Epithelial cell of proximal tubule (primary cell): ENCODE results near the gene TRDMT1. TPM values are rescaled to one million over a fixed set of nuclear protein-coding genes. Genes with fewer than 3 reads are reported as not detected.

ENCODE experiments used
- DNase-seq: peaks from one replicate; pipeline ENCODE4 v3.0.0-alpha.2; 2011; ENCODE audit warnings: low read depth
- H3K4me3 ChIP-seq: 2 replicates; pipeline ENCODE4 v1.5.1; 2011; ENCODE audit warnings: low read depth, mild to moderate bottlenecking, low read length
- total RNA-seq: library from RNA; depleted of rRNA; stranded (reverse); fragments of >200 nt; gene quantifications from 2 replicates; pipeline ENCODE4 v1.2.3, GENCODE V29; 2015
- TF ChIP-seq, protein P1 (sequence below): conservative IDR thresholded peaks from 2 replicates; pipeline ENCODE4 v1.5.1; 2012; ENCODE audit warnings: low read depth, mild to moderate bottlenecking, low read length

TRDMT1 gene, protein sequence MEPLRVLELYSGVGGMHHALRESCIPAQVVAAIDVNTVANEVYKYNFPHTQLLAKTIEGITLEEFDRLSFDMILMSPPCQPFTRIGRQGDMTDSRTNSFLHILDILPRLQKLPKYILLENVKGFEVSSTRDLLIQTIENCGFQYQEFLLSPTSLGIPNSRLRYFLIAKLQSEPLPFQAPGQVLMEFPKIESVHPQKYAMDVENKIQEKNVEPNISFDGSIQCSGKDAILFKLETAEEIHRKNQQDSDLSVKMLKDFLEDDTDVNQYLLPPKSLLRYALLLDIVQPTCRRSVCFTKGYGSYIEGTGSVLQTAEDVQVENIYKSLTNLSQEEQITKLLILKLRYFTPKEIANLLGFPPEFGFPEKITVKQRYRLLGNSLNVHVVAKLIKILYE
- total RNA-seq, result 3.1 and 4.6 TPM in 2 replicates

DNA sequence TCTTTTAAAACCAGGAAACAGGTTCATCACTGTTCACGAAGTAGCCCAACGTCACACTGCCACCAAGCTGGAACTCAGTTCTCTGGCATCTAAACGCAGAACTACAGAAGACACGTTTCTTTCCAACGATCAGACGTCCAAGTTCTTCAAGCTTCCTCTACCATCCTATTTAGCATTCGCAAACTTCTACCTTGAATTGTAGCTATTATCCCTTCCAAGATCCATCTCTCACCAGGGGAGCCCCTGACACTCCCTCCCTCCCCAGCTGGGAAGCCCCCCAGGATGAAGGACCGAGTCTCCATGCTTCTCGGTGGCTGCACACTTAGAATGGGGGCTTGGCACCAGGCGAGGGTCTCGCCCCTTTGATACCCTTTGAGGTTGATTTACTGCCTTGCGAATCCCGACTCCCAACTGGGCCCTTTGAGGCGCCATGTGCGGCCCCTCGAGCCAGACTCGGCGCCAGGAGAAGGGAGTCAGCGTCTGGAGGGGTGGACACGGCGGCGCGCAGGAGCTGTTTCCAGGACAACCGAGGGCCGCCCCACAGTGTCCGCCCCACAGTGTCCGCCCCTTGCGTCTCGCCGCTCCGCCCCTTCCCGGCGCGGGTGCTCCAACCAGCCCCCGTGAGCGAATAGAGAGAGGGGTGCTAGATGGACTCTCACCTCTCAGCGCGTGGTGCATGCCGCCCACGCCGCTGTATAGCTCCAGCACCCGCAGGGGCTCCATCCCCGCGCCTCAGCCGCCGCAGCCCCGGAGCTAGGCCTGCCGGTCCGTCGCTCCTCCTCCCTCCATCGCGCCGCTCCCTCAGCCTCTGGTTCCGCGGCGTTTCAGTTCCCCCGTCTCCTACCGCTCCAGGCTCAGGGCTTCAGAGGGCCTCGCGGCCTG, at the start of gene TRDMT1:
Gene TRDMT1, minus strand, starts transcription at position 761 of the 882 bp plus-strand sequence. Its CDS starts 38 bp downstream, at position 723.
- DNase-seq, result no peak
- TF ChIP-seq, protein P1, sequence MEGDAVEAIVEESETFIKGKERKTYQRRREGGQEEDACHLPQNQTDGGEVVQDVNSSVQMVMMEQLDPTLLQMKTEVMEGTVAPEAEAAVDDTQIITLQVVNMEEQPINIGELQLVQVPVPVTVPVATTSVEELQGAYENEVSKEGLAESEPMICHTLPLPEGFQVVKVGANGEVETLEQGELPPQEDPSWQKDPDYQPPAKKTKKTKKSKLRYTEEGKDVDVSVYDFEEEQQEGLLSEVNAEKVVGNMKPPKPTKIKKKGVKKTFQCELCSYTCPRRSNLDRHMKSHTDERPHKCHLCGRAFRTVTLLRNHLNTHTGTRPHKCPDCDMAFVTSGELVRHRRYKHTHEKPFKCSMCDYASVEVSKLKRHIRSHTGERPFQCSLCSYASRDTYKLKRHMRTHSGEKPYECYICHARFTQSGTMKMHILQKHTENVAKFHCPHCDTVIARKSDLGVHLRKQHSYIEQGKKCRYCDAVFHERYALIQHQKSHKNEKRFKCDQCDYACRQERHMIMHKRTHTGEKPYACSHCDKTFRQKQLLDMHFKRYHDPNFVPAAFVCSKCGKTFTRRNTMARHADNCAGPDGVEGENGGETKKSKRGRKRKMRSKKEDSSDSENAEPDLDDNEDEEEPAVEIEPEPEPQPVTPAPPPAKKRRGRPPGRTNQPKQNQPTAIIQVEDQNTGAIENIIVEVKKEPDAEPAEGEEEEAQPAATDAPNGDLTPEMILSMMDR, result no peak
- H3K4me3 ChIP-seq, result peak within 1 kb of the TSS; percentile 68

DNA sequence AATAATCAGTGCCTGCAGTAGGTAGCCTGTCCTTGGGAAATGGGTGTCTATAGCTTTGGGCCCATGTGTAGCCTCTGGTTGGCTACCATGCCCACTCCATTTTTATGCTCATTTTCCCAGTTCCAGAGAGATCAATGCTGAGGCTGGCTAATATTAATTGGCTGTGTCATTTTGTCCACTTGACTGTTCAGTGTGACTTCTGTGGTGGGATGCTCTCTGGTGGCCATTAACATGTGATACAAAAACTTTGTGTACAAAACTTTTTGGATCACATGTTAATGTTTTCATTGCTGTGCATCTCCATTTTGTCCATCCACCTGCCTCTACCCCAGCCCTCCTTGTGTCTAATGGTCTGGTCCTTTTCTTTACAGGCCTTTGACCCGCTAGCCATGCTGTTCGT, 49.3 kb upstream of the TRDMT1 start:
- no peak for DNase-seq
- H3K4me3 ChIP-seq, result no peak overlapping the region
- TF ChIP-seq, protein P1, result no peak

DNA sequence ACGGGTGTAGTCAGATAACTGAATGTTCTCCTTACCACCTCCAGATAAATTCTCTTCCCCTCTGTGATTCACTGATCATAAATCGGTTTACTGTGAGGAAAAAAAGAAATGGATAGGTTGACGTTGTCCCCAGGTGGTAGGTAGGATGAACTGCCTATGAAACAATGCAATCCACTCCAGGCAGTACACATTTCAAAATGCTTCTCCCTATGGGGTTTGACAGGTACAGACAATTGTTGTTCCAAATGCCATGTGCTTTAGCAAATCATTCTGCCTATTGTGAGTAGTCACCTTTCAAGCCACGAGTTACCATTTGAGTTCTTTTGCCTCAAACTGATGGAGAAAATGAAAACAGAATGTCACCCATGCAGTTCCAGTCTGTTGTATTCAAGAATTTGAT, 48.3 kb upstream of the TRDMT1 start:
- DNase-seq, result no peak
- H3K4me3 ChIP-seq, result no peak overlapping the region
- TF ChIP-seq, protein P1, result peak; percentile 65

DNA sequence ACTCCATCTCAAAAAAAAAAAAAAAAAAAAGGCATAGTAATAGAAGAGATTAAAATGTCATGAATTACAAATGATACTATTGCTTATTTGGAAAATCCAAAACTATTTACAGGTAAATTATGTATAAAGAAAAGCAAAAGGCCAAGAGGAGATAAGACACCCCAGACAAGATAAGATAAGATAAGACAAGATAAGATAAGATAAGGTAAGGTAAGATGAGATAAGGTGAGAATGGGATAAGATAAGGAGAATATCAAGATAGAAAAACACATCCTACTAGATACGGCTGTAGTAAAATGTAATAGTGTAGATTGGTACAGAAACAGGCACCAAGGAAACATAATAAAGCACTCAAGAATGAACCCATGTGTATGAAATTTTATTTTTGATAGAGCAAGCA, 47.5 kb upstream of the TRDMT1 start:
- H3K4me3 ChIP-seq, result no peak overlapping the region
- TF ChIP-seq, protein P1, result no peak
- DNase-seq, result no peak

DNA sequence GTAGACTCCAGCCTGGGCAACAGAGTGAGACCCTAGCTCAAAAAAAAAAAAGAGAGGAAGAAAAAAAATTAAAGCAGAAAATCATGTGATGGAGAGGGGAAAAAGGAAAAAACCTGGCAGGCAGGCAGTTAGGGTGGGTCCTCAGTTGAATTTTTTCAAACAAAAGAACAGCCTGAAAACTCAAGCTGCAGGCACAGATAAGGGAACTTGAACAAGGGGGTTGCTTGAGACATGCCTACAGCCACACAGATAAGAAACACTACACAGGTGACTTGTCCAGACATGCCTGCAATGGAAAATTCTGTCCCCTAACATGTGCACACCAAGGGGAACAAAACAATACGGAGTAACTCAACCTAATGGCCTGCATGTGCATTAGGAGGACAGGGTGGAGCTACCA, 45.7 kb upstream of the TRDMT1 start:
- no peak overlapping the region for H3K4me3 ChIP-seq
- TF ChIP-seq, protein P1, result no peak
- DNase-seq, result no peak

DNA sequence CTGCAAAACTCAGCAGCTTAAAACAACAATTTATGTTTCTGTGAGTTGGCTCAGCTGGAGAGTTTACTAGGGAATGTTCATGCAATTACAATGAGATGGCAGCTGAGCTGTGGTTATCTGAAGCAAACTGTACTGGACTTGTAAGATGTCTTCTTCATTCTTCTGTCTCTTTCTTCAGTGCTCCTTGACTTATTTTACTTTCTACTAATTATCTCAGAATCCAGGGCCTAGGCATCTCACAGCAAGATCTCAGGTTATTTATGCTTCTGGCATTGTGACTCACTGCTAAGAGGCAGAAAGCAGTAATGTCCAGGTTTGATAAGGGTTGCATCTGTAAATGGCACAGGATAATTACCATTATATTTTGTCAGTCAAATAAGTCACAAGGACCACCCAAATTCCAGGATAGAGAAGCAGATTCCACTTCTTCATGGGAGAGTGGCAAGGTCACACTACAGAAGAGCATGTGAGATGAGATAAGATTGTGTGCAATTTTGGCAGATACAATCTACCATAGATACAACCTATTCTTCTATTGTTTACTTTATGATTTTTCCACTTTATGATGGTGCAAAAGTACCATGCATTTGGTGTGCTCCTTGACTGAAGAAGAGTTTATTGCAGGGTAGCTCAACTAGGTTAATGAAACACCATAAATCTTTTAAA, 43.4 kb upstream of the TRDMT1 start:
- TF ChIP-seq, protein P1, result no peak

More for the DNA sequence above, 43.4 kb upstream of the TRDMT1 start:
- DNase-seq, result no peak
- no peak overlapping the region for H3K4me3 ChIP-seq
